Activated CD8-positive, alpha-beta T cell treated with anti-CD3 and anti-CD28 coated beads for 36 hours (primary cell): Measurements from ENCODE around the gene OR2T34. TPM values are rescaled to one million over a fixed set of nuclear protein-coding genes. Genes with fewer than 3 reads are reported as not detected.
A peak's percentile ranks its signal among the peaks of the same experiment; 100 is the strongest.
"Not testable (repeated sequence)": the region's sequence is repeated elsewhere in the genome, so short reads cannot be mapped to it uniquely, and the experiment has no call there.

Experiments
- ATAC-seq: fragments of 200-7000 bp; cut with Tn5 transposase; one replicate; pipeline ENCODE4 v1.10.0; 2021; ENCODE audit warnings: mild to moderate bottlenecking, moderate library complexity
- CTCF ChIA-PET: fragments of 350-600 bp; sonication (Branson Sonifier 250); formaldehyde crosslinking; loops from one replicate; lab custom pipeline; 2021; ENCODE audit warnings: antibody characterized with exemption; lab: Charles Lee
- POLR2A ChIA-PET: fragments of 350-600 bp; sonication (Branson Sonifier 250); formaldehyde crosslinking; loops from one replicate; lab custom pipeline; 2021; ENCODE audit warnings: antibody characterized with exemption; lab: Charles Lee
- DNase-seq: peaks from one replicate; pipeline ENCODE4 v3.0.0-alpha.2; 2020
- H3K27ac Mint-ChIP-seq: one replicate; pipeline ENCODE4 v1.8.0; 2021; ENCODE audit warnings: mild to moderate bottlenecking, mixed read lengths
- H3K27me3 Mint-ChIP-seq: one replicate; pipeline ENCODE4 v1.8.0; 2021; ENCODE audit warnings: mixed read lengths
- H3K36me3 Mint-ChIP-seq: one replicate; pipeline ENCODE4 v1.8.0; 2021; ENCODE audit warnings: low read depth, mixed read lengths
- H3K4me1 Mint-ChIP-seq: one replicate; pipeline ENCODE4 v1.8.0; 2021; ENCODE audit warnings: low read depth, mixed read lengths
- H3K4me3 Mint-ChIP-seq: one replicate; pipeline ENCODE4 v1.8.0; 2021; ENCODE audit warnings: mild to moderate bottlenecking, moderate library complexity, mixed read lengths
- H3K9me3 Mint-ChIP-seq: one replicate; pipeline ENCODE4 v1.8.0; 2021; ENCODE audit warnings: mixed read lengths
- CTCF ChIP-seq: fragments of 200-600 bp; IDR thresholded peaks from one replicate; pipeline ENCODE4 v1.8.0; 2022; ENCODE audit warnings: antibody characterized with exemption, mild to moderate bottlenecking
- intact Hi-C: fragments of 100-400 bp; cut with micrococcal nuclease; formaldehyde crosslinking; loops from one replicate; pipeline ENCODE4 v1.10.0; 2022
- total RNA-seq, 2 experiments: library from RNA; stranded (reverse); gene quantifications; one replicate each; pipeline ENCODE4 v1.2.3, GENCODE V29; 2021

The OR2T34 gene, protein sequence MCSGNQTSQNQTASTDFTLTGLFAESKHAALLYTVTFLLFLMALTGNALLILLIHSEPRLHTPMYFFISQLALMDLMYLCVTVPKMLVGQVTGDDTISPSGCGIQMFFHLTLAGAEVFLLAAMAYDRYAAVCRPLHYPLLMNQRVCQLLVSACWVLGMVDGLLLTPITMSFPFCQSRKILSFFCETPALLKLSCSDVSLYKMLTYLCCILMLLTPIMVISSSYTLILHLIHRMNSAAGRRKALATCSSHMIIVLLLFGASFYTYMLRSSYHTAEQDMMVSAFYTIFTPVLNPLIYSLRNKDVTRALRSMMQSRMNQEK
- total RNA-seq, result not detected

- H3K27ac Mint-ChIP-seq, ATAC-seq, H3K27me3 Mint-ChIP-seq, H3K4me3 Mint-ChIP-seq, POLR2A ChIA-PET, H3K9me3 Mint-ChIP-seq, DNase-seq, H3K4me1 Mint-ChIP-seq, CTCF ChIA-PET, H3K36me3 Mint-ChIP-seq, intact Hi-C loops: not testable (repeated sequence)
Measured at GRCh38 chr1:248574657-248575056, at the start of gene OR2T34. OR2T34 (minus strand) TSS chr1:248574757; CDS start chr1:248574757, 0 bp downstream.

DNA sequence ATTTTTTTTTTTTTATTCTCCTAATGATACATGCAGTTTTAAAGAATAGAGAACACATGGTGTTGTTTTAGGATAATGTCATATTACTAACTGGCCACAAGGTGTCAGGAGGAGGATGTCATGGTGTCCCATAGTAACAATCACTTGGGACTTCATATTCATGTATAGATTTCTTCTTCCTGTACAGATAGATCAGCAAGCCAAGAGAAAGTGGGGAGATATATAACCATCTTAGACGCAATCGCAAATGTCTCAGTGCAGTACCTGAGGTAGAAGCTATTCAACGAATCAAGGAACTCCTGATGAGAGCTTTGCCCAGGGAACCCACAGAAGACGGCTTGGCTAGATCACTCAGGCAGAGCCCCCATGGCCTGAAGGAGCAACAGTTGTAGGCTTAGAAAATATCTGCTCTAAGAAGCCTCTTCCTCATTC lies 48.0 kb upstream of the OR2T34 start:
- peaks cover 2% of the 10 kb centered on the region for H3K4me1 Mint-ChIP-seq
- H3K4me3 Mint-ChIP-seq, result no peak overlapping the region
- peak; percentile 70 for TF ChIP-seq CTCF
- peak; percentile 92 for ATAC-seq
- ChIA-PET POLR2A (no interaction called here), CTCF (interaction anchor here (0.7 to 6.9 kb wide), 9 partner anchors 9 to 706 kb away, joined by 3 to 89 read pairs (median 5); no protein-coding TSS in a partner anchor)
- no peaks in the 10 kb centered on the region for H3K9me3 Mint-ChIP-seq
- DNase-seq, result no peak
- no peak overlapping the region for H3K27ac Mint-ChIP-seq
- H3K36me3 Mint-ChIP-seq, result no peaks in the 10 kb centered on the region
- H3K27me3 Mint-ChIP-seq, result no peaks in the 10 kb centered on the region
- intact Hi-C loops, result loop anchor here (2.0 to 5.0 kb wide), 2 partner anchors 65 to 182 kb away; no protein-coding TSS in a partner anchor

GRCh38 chr1:248621770-248622169 lies 47.2 kb upstream of the OR2T34 start:
- Mint-ChIP-seq H3K4me1 (peaks cover 2% of the 10 kb centered on the region), H3K9me3 (no peaks in the 10 kb centered on the region), H3K27ac (no peak overlapping the region), H3K27me3 (no peaks in the 10 kb centered on the region), H3K4me3 (no peak overlapping the region), H3K36me3 (no peaks in the 10 kb centered on the region)
- DNase-seq, result no peak
- ATAC-seq, result no peak
- intact Hi-C loops, result loop anchor here (2.0 to 5.0 kb wide), 2 partner anchors 66 to 183 kb away; no protein-coding TSS in a partner anchor
- TF ChIP-seq CTCF, result no peak
- ChIA-PET CTCF (interaction anchor here (0.7 to 6.9 kb wide), 12 partner anchors 9 to 706 kb away, joined by 3 to 89 read pairs (median 3); partner anchors contain the start of gene SH3BP5L), POLR2A (interaction anchor here (0.6 kb wide), 1 partner anchor 137 kb away, joined by 3 read pairs; no protein-coding TSS in a partner anchor)

- DNase-seq (peak; percentile 77), ATAC-seq (no peak)
- no peaks in the 10 kb centered on the region for H3K27me3 Mint-ChIP-seq
- TF ChIP-seq CTCF, result peak; percentile 79
- peaks cover 9% of the 10 kb centered on the region for H3K4me1 Mint-ChIP-seq
- H3K4me3 Mint-ChIP-seq, result no peak overlapping the region
- CTCF ChIA-PET, result interaction anchor here (0.5 to 6.9 kb wide), 4 partner anchors 10 to 266 kb away, joined by 3 to 89 read pairs (median 4); no protein-coding TSS in a partner anchor
- no peaks in the 10 kb centered on the region for H3K36me3 Mint-ChIP-seq
- H3K9me3 Mint-ChIP-seq, result peaks cover 2% of the 10 kb centered on the region
- intact Hi-C loops, result loop anchor here (5.0 kb wide), 1 partner anchor 217 kb away; the partner anchor contains the start of gene OR2T1
- H3K27ac Mint-ChIP-seq, result no peak overlapping the region
- POLR2A ChIA-PET, result no interaction called here
Measured at GRCh38 chr1:248618878-248619277, 44.3 kb upstream of the OR2T34 start.

GRCh38 chr1:248618119-248618518 lies 43.6 kb upstream of the OR2T34 start:
- DNase-seq, result no peak
- CTCF ChIA-PET, result interaction anchor here (6.9 kb wide), 1 partner anchor 189 kb away, joined by 89 read pairs; no protein-coding TSS in a partner anchor
- H3K27me3 Mint-ChIP-seq, result no peaks in the 10 kb centered on the region
- peaks cover 17% of the 10 kb centered on the region for H3K4me1 Mint-ChIP-seq
- ATAC-seq, result no peak
- H3K9me3 Mint-ChIP-seq, result peaks cover 2% of the 10 kb centered on the region
- H3K4me3 Mint-ChIP-seq, result no peak overlapping the region
- TF ChIP-seq CTCF, result no peak
- H3K36me3 Mint-ChIP-seq, result no peaks in the 10 kb centered on the region
- intact Hi-C loops, result loop anchor here (5.0 kb wide), 1 partner anchor 216 kb away; the partner anchor contains the start of gene OR2T1
- H3K27ac Mint-ChIP-seq, result no peak overlapping the region
- POLR2A ChIA-PET, result no interaction called here
